ENCODE data around the gene P2RX4.

Gene P2RX4

DNA sequence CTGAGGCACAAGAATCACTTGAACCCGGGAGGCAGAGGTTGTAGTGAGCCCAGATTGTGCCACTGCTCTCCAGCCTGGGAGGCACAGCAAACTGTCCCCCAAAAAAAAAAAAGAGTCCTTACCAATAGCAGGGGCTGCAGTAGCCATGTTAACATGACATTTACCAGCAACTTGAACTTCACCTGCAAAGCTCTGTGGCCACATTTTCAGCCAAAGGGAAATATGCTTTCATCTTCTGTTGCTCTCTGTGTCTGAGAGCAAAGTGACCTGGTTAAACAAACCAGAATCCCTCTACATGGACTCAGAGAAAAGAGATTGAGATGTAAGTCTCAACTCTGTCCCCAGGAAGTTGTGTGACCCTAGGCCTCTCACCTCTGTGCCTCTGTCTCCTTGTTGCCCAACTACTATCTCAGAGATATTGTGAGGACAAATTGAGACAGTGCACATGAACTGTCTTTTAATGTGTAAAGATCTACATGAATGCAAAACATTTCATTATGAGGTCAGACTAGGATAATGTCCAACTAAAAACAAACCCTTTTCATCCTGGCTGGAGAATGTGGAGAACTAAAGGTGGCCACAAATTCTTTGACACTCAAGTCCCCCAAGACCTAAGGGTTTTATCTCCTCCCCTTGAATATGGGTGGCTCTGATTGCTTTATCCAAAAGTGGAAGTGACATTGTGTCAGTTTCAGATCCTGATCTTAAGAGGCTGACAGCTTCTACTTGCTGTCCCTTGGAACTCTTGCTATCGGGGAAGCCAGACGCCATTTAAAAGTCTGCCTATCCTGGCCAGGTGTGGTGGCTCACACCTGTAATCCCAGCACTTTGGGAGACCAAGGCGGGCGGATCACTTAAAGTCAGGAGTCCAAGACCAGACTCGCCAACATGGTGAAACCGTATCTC lies 24.7 kb upstream of the P2RX4 start:
- Histone ChIP-seq H3K27me3 (ENCODE audit: insufficient read depth, poor library complexity, severe bottlenecking) (no peaks in the 10 kb centered on the region), H3K27ac (replicated peaks) (no peak overlapping the region), H3K4me3 (replicated peaks; ENCODE audit: insufficient read depth, low read length) (no peak overlapping the region)
- TF ChIP-seq, protein P1, sequence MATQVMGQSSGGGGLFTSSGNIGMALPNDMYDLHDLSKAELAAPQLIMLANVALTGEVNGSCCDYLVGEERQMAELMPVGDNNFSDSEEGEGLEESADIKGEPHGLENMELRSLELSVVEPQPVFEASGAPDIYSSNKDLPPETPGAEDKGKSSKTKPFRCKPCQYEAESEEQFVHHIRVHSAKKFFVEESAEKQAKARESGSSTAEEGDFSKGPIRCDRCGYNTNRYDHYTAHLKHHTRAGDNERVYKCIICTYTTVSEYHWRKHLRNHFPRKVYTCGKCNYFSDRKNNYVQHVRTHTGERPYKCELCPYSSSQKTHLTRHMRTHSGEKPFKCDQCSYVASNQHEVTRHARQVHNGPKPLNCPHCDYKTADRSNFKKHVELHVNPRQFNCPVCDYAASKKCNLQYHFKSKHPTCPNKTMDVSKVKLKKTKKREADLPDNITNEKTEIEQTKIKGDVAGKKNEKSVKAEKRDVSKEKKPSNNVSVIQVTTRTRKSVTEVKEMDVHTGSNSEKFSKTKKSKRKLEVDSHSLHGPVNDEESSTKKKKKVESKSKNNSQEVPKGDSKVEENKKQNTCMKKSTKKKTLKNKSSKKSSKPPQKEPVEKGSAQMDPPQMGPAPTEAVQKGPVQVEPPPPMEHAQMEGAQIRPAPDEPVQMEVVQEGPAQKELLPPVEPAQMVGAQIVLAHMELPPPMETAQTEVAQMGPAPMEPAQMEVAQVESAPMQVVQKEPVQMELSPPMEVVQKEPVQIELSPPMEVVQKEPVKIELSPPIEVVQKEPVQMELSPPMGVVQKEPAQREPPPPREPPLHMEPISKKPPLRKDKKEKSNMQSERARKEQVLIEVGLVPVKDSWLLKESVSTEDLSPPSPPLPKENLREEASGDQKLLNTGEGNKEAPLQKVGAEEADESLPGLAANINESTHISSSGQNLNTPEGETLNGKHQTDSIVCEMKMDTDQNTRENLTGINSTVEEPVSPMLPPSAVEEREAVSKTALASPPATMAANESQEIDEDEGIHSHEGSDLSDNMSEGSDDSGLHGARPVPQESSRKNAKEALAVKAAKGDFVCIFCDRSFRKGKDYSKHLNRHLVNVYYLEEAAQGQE (IDR thresholded peaks at IDR 0.05; ENCODE audit: insufficient replicate concordance, low read depth): no peak
- TF ChIP-seq POLR2AphosphoS5 (IDR thresholded peaks at IDR 0.05; ENCODE audit: low read depth): no peak
- TF ChIP-seq, protein P2, sequence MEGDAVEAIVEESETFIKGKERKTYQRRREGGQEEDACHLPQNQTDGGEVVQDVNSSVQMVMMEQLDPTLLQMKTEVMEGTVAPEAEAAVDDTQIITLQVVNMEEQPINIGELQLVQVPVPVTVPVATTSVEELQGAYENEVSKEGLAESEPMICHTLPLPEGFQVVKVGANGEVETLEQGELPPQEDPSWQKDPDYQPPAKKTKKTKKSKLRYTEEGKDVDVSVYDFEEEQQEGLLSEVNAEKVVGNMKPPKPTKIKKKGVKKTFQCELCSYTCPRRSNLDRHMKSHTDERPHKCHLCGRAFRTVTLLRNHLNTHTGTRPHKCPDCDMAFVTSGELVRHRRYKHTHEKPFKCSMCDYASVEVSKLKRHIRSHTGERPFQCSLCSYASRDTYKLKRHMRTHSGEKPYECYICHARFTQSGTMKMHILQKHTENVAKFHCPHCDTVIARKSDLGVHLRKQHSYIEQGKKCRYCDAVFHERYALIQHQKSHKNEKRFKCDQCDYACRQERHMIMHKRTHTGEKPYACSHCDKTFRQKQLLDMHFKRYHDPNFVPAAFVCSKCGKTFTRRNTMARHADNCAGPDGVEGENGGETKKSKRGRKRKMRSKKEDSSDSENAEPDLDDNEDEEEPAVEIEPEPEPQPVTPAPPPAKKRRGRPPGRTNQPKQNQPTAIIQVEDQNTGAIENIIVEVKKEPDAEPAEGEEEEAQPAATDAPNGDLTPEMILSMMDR (IDR thresholded peaks at IDR 0.05; ENCODE audit: insufficient read depth, low read length): no peak
- TF ChIP-seq SPI1 (IDR thresholded peaks at IDR 0.05; ENCODE audit: borderline replicate concordance, low read depth): peak; percentile 22; the same call in 1 of the 2 replicates
- TF ChIP-seq GABPA (IDR thresholded peaks at IDR 0.05; ENCODE audit: low read depth): no peak
- DNase-seq (ENCODE audit: low read depth in 1 of 2, low spot score in 1 of 2): no peak

DNA sequence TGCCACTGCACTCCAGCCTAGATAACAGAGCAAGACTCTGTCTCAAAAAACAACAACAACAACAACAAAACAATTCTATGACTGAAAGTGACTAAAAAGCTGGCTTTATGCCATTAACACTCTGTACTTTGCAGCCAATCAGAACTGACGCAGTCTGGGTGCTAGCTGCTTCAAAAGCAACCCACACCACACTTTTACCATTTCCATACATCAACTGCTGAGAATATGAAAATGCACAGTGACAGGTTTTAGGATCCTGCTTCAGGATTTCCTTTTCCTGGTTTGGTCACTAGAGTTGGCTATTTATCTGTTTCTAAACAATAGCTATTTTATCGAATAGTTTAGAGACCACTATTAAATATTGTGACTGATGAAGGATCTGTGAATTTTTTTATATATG lies 23.1 kb upstream of the P2RX4 start:
- H3K4me3 ChIP-seq (replicated peaks; ENCODE audit: insufficient read depth, low read length): no peak overlapping the region
- TF ChIP-seq, protein P1 (IDR thresholded peaks at IDR 0.05; ENCODE audit: insufficient replicate concordance, low read depth): no peak
- TF ChIP-seq, protein P2 (IDR thresholded peaks at IDR 0.05; ENCODE audit: insufficient read depth, low read length): no peak
- TF ChIP-seq SPI1 (IDR thresholded peaks at IDR 0.05; ENCODE audit: borderline replicate concordance, low read depth): no peak
- TF ChIP-seq GABPA (IDR thresholded peaks at IDR 0.05; ENCODE audit: low read depth): no peak
- TF ChIP-seq POLR2AphosphoS5 (IDR thresholded peaks at IDR 0.05; ENCODE audit: low read depth): no peak
- no peak for DNase-seq (ENCODE audit: low read depth in 1 of 2, low spot score in 1 of 2)
- H3K27ac ChIP-seq (replicated peaks): no peak overlapping the region
- H3K27me3 ChIP-seq (ENCODE audit: insufficient read depth, poor library complexity, severe bottlenecking): no peaks in the 10 kb centered on the region

DNA sequence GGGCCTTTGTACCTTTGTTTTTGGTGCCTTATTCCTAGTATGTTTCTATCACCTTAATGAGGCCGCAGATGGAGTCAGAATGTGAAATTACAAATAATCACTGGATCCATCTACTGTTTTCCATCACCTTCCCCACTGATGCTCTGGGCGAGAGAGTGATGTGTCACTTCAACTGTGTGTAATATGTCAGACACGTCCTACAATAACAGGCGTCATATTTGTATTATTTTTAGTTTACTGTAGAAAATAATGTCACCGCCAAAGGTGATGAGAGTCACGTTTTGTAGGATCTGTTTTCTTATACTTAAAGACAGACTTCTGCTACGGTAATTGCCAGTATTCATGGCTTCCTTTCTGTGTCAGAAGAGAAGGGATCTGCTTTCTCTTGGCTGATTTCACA lies 22.4 kb upstream of the P2RX4 start:
- TF ChIP-seq POLR2AphosphoS5 (IDR thresholded peaks at IDR 0.05; ENCODE audit: low read depth) (no peak), GABPA (IDR thresholded peaks at IDR 0.05; ENCODE audit: low read depth) (no peak), SPI1 (IDR thresholded peaks at IDR 0.05; ENCODE audit: borderline replicate concordance, low read depth) (no peak)
- TF ChIP-seq, protein P1 (IDR thresholded peaks at IDR 0.05; ENCODE audit: insufficient replicate concordance, low read depth): no peak
- TF ChIP-seq, protein P2 (IDR thresholded peaks at IDR 0.05; ENCODE audit: insufficient read depth, low read length): no peak
- Histone ChIP-seq H3K4me3 (replicated peaks; ENCODE audit: insufficient read depth, low read length) (no peak overlapping the region), H3K27ac (replicated peaks) (no peak overlapping the region), H3K27me3 (ENCODE audit: insufficient read depth, poor library complexity, severe bottlenecking) (no peaks in the 10 kb centered on the region)
- no peak for DNase-seq (ENCODE audit: low read depth in 1 of 2, low spot score in 1 of 2)
